Activated T-helper 17 cell treated with anti-CD3 and anti-CD28 coated beads, Interleukin-2, amount 50 U/mL, for 72 hours (primary cell): ENCODE data around the gene SPSB1. TPM values are rescaled to one million over a fixed set of nuclear protein-coding genes. Genes with fewer than 3 reads are reported as not detected.

Source experiments
- ATAC-seq: fragments of 150-1000 bp; cut with Tn5 transposase; replicated peaks from 2 replicates; pipeline ENCODE4 v1.10.0; 2021; ENCODE audit warnings: mild to moderate bottlenecking, moderate library complexity
- H3K27ac Mint-ChIP-seq: one replicate; pipeline ENCODE4 v1.8.0; 2022; ENCODE audit warnings: mixed read lengths
- H3K27me3 Mint-ChIP-seq: one replicate; pipeline ENCODE4 v1.8.0; 2022; ENCODE audit warnings: mixed read lengths
- H3K36me3 Mint-ChIP-seq: one replicate; pipeline ENCODE4 v1.8.0; 2022; ENCODE audit warnings: low read depth, mild to moderate bottlenecking, mixed read lengths
- H3K4me1 Mint-ChIP-seq: one replicate; pipeline ENCODE4 v1.8.0; 2022; ENCODE audit warnings: mixed read lengths
- H3K4me3 Mint-ChIP-seq: one replicate; pipeline ENCODE4 v1.8.0; 2022; ENCODE audit warnings: mild to moderate bottlenecking, mixed read lengths
- H3K9me3 Mint-ChIP-seq: one replicate; pipeline ENCODE4 v1.8.0; 2022; ENCODE audit warnings: mixed read lengths
- total RNA-seq, 2 donors: library from RNA; stranded (reverse); gene quantifications; one replicate each; pipeline ENCODE4 v1.2.3, GENCODE V29; 2022

SPSB1 gene
- total RNA-seq, 2 donors from 2014 or later = 8.1 to 14.4 TPM

GRCh38 chr1:9280015-9280860 lies 12.5 kb upstream of the SPSB1 start:
- H3K4me3 Mint-ChIP-seq = peak overlapping the region; percentile 52
- H3K4me1 Mint-ChIP-seq = peaks cover 35% of the 10 kb centered on the region
- H3K27me3 Mint-ChIP-seq = no peaks in the 10 kb centered on the region
- ATAC-seq = peak; percentile 86
- H3K27ac Mint-ChIP-seq = no peak overlapping the region
- H3K36me3 Mint-ChIP-seq = no peaks in the 10 kb centered on the region
- H3K9me3 Mint-ChIP-seq = no peaks in the 10 kb centered on the region

- Mint-ChIP-seq H3K9me3 (no peaks in the 10 kb centered on the region), H3K4me1 (peaks cover 31% of the 10 kb centered on the region), H3K27me3 (no peaks in the 10 kb centered on the region), H3K36me3 (no peaks in the 10 kb centered on the region), H3K27ac (no peak overlapping the region), H3K4me3 (peak overlapping the region; percentile 52)
- ATAC-seq = no peak
Observed at GRCh38 chr1:9281071-9281827, 11.4 kb upstream of the SPSB1 start.

- Mint-ChIP-seq H3K4me3 (peak overlapping the region; percentile 20), H3K27ac (peak overlapping the region; percentile 59), H3K27me3 (no peaks in the 10 kb centered on the region), H3K36me3 (no peaks in the 10 kb centered on the region), H3K4me1 (peaks cover 34% of the 10 kb centered on the region), H3K9me3 (no peaks in the 10 kb centered on the region)
- ATAC-seq = no peak
Observed at GRCh38 chr1:9281908-9282695, 10.6 kb upstream of the SPSB1 start.

- peak overlapping the region; percentile 59 for H3K27ac Mint-ChIP-seq
- no peaks in the 10 kb centered on the region for H3K36me3 Mint-ChIP-seq
- H3K9me3 Mint-ChIP-seq = no peaks in the 10 kb centered on the region
- peaks cover 34% of the 10 kb centered on the region for H3K4me1 Mint-ChIP-seq
- H3K27me3 Mint-ChIP-seq = no peaks in the 10 kb centered on the region
- ATAC-seq = no peak
- peak overlapping the region; percentile 20 for H3K4me3 Mint-ChIP-seq
Observed at GRCh38 chr1:9282696-9282955, 10.1 kb upstream of the SPSB1 start.

- no peaks in the 10 kb centered on the region for H3K27me3 Mint-ChIP-seq
- H3K36me3 Mint-ChIP-seq = no peaks in the 10 kb centered on the region
- peaks cover 31% of the 10 kb centered on the region for H3K4me1 Mint-ChIP-seq
- H3K9me3 Mint-ChIP-seq = peaks cover 3% of the 10 kb centered on the region
- peak overlapping the region; percentile 11 for H3K4me3 Mint-ChIP-seq
- peak; percentile 27 for ATAC-seq
- peak overlapping the region; percentile 59 for H3K27ac Mint-ChIP-seq
Observed at GRCh38 chr1:9284061-9284460, 8.6 kb upstream of the SPSB1 start.

- Mint-ChIP-seq H3K4me1 (peaks cover 16% of the 10 kb centered on the region), H3K27ac (no peak overlapping the region), H3K4me3 (no peak overlapping the region), H3K27me3 (no peaks in the 10 kb centered on the region), H3K9me3 (peaks cover 5% of the 10 kb centered on the region), H3K36me3 (no peaks in the 10 kb centered on the region)
- ATAC-seq = no peak
Observed at GRCh38 chr1:9286556-9286955, 6.1 kb upstream of the SPSB1 start.

- H3K36me3 Mint-ChIP-seq = no peaks in the 10 kb centered on the region
- H3K27ac Mint-ChIP-seq = no peak overlapping the region
- peak; percentile 18 for ATAC-seq
- H3K9me3 Mint-ChIP-seq = peaks cover 5% of the 10 kb centered on the region
- no peaks in the 10 kb centered on the region for H3K27me3 Mint-ChIP-seq
- H3K4me3 Mint-ChIP-seq = no peak overlapping the region
- H3K4me1 Mint-ChIP-seq = peaks cover 10% of the 10 kb centered on the region
Observed at GRCh38 chr1:9289090-9289534, 3.6 kb upstream of the SPSB1 start.

- peaks cover 6% of the 10 kb centered on the region for H3K4me1 Mint-ChIP-seq
- peaks cover 5% of the 10 kb centered on the region for H3K9me3 Mint-ChIP-seq
- H3K36me3 Mint-ChIP-seq = no peaks in the 10 kb centered on the region
- no peaks in the 10 kb centered on the region for H3K27me3 Mint-ChIP-seq
- no peak overlapping the region for H3K4me3 Mint-ChIP-seq
- peak; percentile 2 for ATAC-seq
- H3K27ac Mint-ChIP-seq = no peak overlapping the region
Observed at GRCh38 chr1:9289711-9290485, 2.8 kb upstream of the SPSB1 start.

- H3K9me3 Mint-ChIP-seq = peaks cover 5% of the 10 kb centered on the region
- peak overlapping the region; percentile 39 for H3K4me3 Mint-ChIP-seq
- H3K27me3 Mint-ChIP-seq = no peaks in the 10 kb centered on the region
- ATAC-seq = no peak
- no peaks in the 10 kb centered on the region for H3K36me3 Mint-ChIP-seq
- H3K4me1 Mint-ChIP-seq = no peaks in the 10 kb centered on the region
- no peak overlapping the region for H3K27ac Mint-ChIP-seq
Observed at GRCh38 chr1:9291914-9292360, 757 bp upstream of the SPSB1 start.

- Mint-ChIP-seq H3K4me1 (peaks cover 6% of the 10 kb centered on the region), H3K36me3 (no peaks in the 10 kb centered on the region), H3K9me3 (peaks cover 5% of the 10 kb centered on the region), H3K4me3 (no peak overlapping the region), H3K27me3 (no peaks in the 10 kb centered on the region), H3K27ac (no peak overlapping the region)
- ATAC-seq = no peak
Observed at GRCh38 chr1:9293241-9293532, 493 bp downstream of the SPSB1 start.

GRCh38 chr1:9293533-9294404 lies 1.1 kb downstream of the SPSB1 start:
- peak; percentile 18 for ATAC-seq
- Mint-ChIP-seq H3K4me3 (no peak overlapping the region), H3K36me3 (no peaks in the 10 kb centered on the region), H3K4me1 (peaks cover 6% of the 10 kb centered on the region), H3K9me3 (peaks cover 4% of the 10 kb centered on the region), H3K27me3 (no peaks in the 10 kb centered on the region), H3K27ac (no peak overlapping the region)

- Mint-ChIP-seq H3K9me3 (no peaks in the 10 kb centered on the region), H3K4me1 (peaks cover 9% of the 10 kb centered on the region), H3K36me3 (no peaks in the 10 kb centered on the region), H3K4me3 (no peak overlapping the region), H3K27me3 (no peaks in the 10 kb centered on the region), H3K27ac (no peak overlapping the region)
- peak; percentile 67 for ATAC-seq
Observed at GRCh38 chr1:9294405-9294773, 1.7 kb downstream of the SPSB1 start.

- Mint-ChIP-seq H3K36me3 (no peaks in the 10 kb centered on the region), H3K27ac (no peak overlapping the region), H3K4me1 (peaks cover 9% of the 10 kb centered on the region), H3K27me3 (no peaks in the 10 kb centered on the region), H3K9me3 (no peaks in the 10 kb centered on the region), H3K4me3 (no peak overlapping the region)
- peak; percentile 74 for ATAC-seq
Observed at GRCh38 chr1:9294910-9295636, 2.4 kb downstream of the SPSB1 start.
